HFFc6 (cell line): ENCODE data around the gene LTK. TPM values are rescaled to one million over a fixed set of nuclear protein-coding genes. Genes with fewer than 3 reads are reported as not detected.

Experiments
- DNase-seq: peaks from one replicate; pipeline ENCODE4 v3.0.0-alpha.2; 2018
- H3K27ac Mint-ChIP-seq: 2 replicates; pipeline ENCODE4 v1.8.0; 2020; ENCODE audit warnings: mild to moderate bottlenecking, mixed read lengths
- H3K27me3 Mint-ChIP-seq: 2 replicates; pipeline ENCODE4 v1.8.0; 2021; ENCODE audit warnings: mild to moderate bottlenecking, moderate library complexity, mixed read lengths; ENCODE audit not compliant: insufficient read depth
- H3K36me3 Mint-ChIP-seq: 2 replicates; pipeline ENCODE4 v1.8.0; 2021; ENCODE audit warnings: low read depth, mixed read lengths
- H3K4me1 Mint-ChIP-seq: 2 replicates; pipeline ENCODE4 v1.8.0; 2020; ENCODE audit warnings: low read depth, mixed read lengths
- H3K4me3 Mint-ChIP-seq: 2 replicates; pipeline ENCODE4 v1.8.0; 2020; ENCODE audit warnings: mild to moderate bottlenecking, moderate library complexity, mixed read lengths
- H3K9me3 Mint-ChIP-seq: 2 replicates; pipeline ENCODE4 v1.8.0; 2020; ENCODE audit warnings: mild to moderate bottlenecking, mixed read lengths
- CTCF ChIP-seq: fragments of 200-600 bp; sonication (generic); IDR thresholded peaks from 2 replicates; pipeline ENCODE4 v1.5.0; 2021; ENCODE audit warnings: antibody characterized with exemption, mild to moderate bottlenecking
- total RNA-seq, 6 experiments: library from RNA; stranded (reverse); fragmentation: NEBNext Ultra II Directional; extraction: Animal tissue kit (Norgen Biotek cat#: 25700); gene quantifications; 2 replicates in 1 of 6; 3 replicates in 5 of 6; pipeline ENCODE4 v1.2.3, GENCODE V29; 2021

LTK gene
- total RNA-seq, 6 experiments from 2014 or later: 0.19 to 1.8 (median 1.2) TPM

GRCh38 chr15:41560572-41560874 lies 46.9 kb upstream of the LTK start:
- Mint-ChIP-seq H3K4me1 (peaks cover 24% of the 10 kb centered on the region), H3K4me3 (peak overlapping the region; percentile 88)

GRCh38 chr15:41559239-41559782 lies 45.7 kb upstream of the LTK start:
- Mint-ChIP-seq H3K9me3 (no peaks in the 10 kb centered on the region), H3K36me3 (no peaks in the 10 kb centered on the region), H3K27me3 (peaks cover 1% of the 10 kb centered on the region; the same call in 1 of the 2 replicates), H3K4me1 (peaks cover 31% of the 10 kb centered on the region), H3K27ac (peak overlapping the region; percentile 31; the same call in 1 of the 2 replicates), H3K4me3 (peak overlapping the region; percentile 88)
- no peak for TF ChIP-seq CTCF
- DNase-seq: no peak

More at GRCh38 chr15:41560572-41560874, 46.9 kb upstream of the LTK start:
- Mint-ChIP-seq H3K9me3 (no peaks in the 10 kb centered on the region), H3K36me3 (no peaks in the 10 kb centered on the region), H3K27ac (no peak overlapping the region), H3K27me3 (peaks cover 1% of the 10 kb centered on the region; the same call in 1 of the 2 replicates)
- DNase-seq: no peak
- TF ChIP-seq CTCF: no peak

GRCh38 chr15:41558400-41559238 lies 45.0 kb upstream of the LTK start, which contains the start of gene TYRO3:
Gene TYRO3 (plus strand): TSS chr15:41559212. CDS start chr15:41559258, 46 bp downstream.
- TF ChIP-seq CTCF: no peak
- Mint-ChIP-seq H3K9me3 (no peaks in the 10 kb centered on the region), H3K27me3 (peaks cover 1% of the 10 kb centered on the region; the same call in 1 of the 2 replicates), H3K36me3 (no peaks in the 10 kb centered on the region), H3K4me3 (peak within 1 kb of the TSS; percentile 88), H3K27ac (peak within 1 kb of the TSS; percentile 69), H3K4me1 (peaks cover 35% of the 10 kb centered on the region)
- DNase-seq: peak; percentile 32

- Mint-ChIP-seq H3K27ac (peak overlapping the region; percentile 69), H3K27me3 (peaks cover 1% of the 10 kb centered on the region; the same call in 1 of the 2 replicates)
Measured at GRCh38 chr15:41557673-41558399, 44.2 kb upstream of the LTK start.

More at GRCh38 chr15:41557673-41558399, 44.2 kb upstream of the LTK start:
- no peaks in the 10 kb centered on the region for H3K36me3 Mint-ChIP-seq
- H3K4me3 Mint-ChIP-seq: peak overlapping the region; percentile 87
- peak; percentile 91 for TF ChIP-seq CTCF
- no peaks in the 10 kb centered on the region for H3K9me3 Mint-ChIP-seq
- H3K4me1 Mint-ChIP-seq: peaks cover 38% of the 10 kb centered on the region
- peak; percentile 56 for DNase-seq
